Coronary artery (tissue), 2 donors: ENCODE measurements around the gene TNFRSF8.

ENCODE experiments used
- DNase-seq: peaks from one replicate; pipeline ENCODE4 v3.0.0-alpha.2; 2017; ENCODE audit warnings: low spot score
- H3K27ac ChIP-seq, 2 donors: fragments of 200-600 bp; sonication (generic); one replicate each; pipeline ENCODE4 v1.5.1; 2016 to 2019
- H3K4me3 ChIP-seq: fragments of 200-600 bp; sonication (generic); 2 replicates; pipeline ENCODE4 v1.5.1; 2016; ENCODE audit warnings: mild to moderate bottlenecking, moderate library complexity
- CTCF ChIP-seq: fragments of 200-600 bp; sonication (generic); IDR thresholded peaks from one replicate; pipeline ENCODE4 v1.5.1; 2019; ENCODE audit warnings: antibody characterized with exemption

The TNFRSF8 gene

GRCh38 chr1:12172042-12172851 lies 109.1 kb downstream of the TNFRSF8 start:
- peak overlapping the region in 1 of 2 donors; percentile 76 for H3K27ac ChIP-seq
- TF ChIP-seq CTCF: no peak
- H3K4me3 ChIP-seq: no peak overlapping the region
- no peak for DNase-seq

- DNase-seq: no peak
- Histone ChIP-seq H3K4me3 (no peak overlapping the region), H3K27ac (peak overlapping the region; percentile 18 to 76)
- TF ChIP-seq CTCF: no peak
These were observed 110.0 kb downstream of the TNFRSF8 start for GRCh38 chr1:12173041-12173509.

- DNase-seq: no peak
- H3K27ac ChIP-seq: peak overlapping the region; percentile 18 to 76
- no peak overlapping the region for H3K4me3 ChIP-seq
- no peak for TF ChIP-seq CTCF
These were observed 110.6 kb downstream of the TNFRSF8 start for GRCh38 chr1:12173631-12174121.

- TF ChIP-seq CTCF: no peak
- DNase-seq: no peak
- peak overlapping the region in 1 of 2 donors; percentile 75 for H3K27ac ChIP-seq
- no peak overlapping the region for H3K4me3 ChIP-seq
These were observed 112.1 kb downstream of the TNFRSF8 start for GRCh38 chr1:12174924-12175810.

- TF ChIP-seq CTCF: no peak
- Histone ChIP-seq H3K27ac (peak overlapping the region in 1 of 2 donors; percentile 75), H3K4me3 (no peak overlapping the region)
- DNase-seq: no peak
These were observed 113.4 kb downstream of the TNFRSF8 start for GRCh38 chr1:12176298-12177118.

GRCh38 chr1:12177156-12177998 lies 114.3 kb downstream of the TNFRSF8 start:
- peak overlapping the region in 1 of 2 donors; percentile 80 for H3K27ac ChIP-seq
- no peak overlapping the region for H3K4me3 ChIP-seq
- no peak for DNase-seq
- no peak for TF ChIP-seq CTCF
